Measurements from ENCODE around the gene MAN1C1.

The MAN1C1 gene

DNA sequence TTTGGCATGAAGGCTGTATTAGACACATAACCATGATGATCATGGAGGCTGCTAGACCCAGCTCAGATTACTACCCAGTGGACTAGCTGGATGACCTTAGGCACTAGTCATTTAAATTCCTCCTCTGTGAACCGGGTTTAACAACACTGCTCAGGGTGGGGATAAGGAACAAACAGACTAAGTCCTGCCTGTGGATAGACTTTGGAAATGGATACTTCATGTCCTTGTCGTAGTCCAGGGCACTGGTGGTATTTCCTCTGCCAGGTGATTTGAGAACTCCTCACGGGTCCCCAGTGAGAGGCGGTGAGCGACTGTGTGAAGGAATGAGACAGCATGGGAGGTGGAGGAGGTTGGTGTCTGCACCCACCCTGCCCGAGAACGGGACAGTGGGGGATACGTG lies 110.5 kb downstream of the MAN1C1 start:
- ChIA-PET POLR2A (ENCODE audit: low non-redundant PET) (no interaction called here), CTCF (no interaction called here)
- DNase-seq (ENCODE audit: low spot score): no peak
- TF ChIP-seq CTCF (conservative IDR thresholded peaks at IDR 0.05; ENCODE audit: low read depth): no peak
- H3K27ac ChIP-seq: no peak overlapping the region

DNA sequence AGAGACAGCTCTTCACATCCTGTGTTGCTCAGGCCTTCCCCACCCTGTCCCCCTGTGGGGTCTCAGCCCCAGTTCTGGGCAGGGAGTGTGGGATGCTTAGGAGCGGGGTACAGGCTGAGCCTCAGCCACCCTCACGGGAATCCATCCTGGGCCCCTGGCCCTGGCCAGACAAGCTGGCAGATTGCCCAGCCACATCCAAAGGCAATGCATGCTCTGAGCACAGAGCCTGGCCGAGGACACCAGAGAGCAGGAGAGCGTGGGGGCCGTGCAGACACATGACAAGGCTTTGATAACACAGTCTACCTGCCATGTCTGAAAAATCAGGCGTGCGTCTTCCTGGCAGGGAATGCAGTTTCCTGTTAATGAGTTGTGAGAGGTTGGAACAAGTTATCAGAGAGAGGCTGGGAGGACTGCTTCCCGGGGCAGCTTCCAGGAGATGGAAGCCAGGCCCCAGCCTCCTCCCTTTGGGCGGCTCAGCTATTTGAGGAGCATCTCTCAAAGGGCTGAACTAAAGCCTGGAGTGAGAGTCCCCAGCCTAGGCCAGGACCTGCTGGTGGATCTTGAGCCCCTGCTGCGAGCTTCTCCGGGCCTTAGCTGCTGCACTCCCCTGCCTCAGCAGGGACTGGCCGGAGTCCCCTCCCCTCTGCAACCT lies 111.2 kb downstream of the MAN1C1 start:
- ChIA-PET POLR2A (ENCODE audit: low non-redundant PET) (no interaction called here), CTCF (no interaction called here)
- no peak overlapping the region for H3K27ac ChIP-seq
- no peak for DNase-seq (ENCODE audit: low spot score)
- no peak for TF ChIP-seq CTCF (conservative IDR thresholded peaks at IDR 0.05; ENCODE audit: low read depth)

- H3K27ac ChIP-seq: no peak overlapping the region
- ChIA-PET CTCF (no interaction called here), POLR2A (ENCODE audit: low non-redundant PET) (no interaction called here)
- no peak for DNase-seq (ENCODE audit: low spot score)
- TF ChIP-seq CTCF (conservative IDR thresholded peaks at IDR 0.05; ENCODE audit: low read depth): no peak
Measured at GRCh38 chr1:25728301-25728935, 111.8 kb downstream of the MAN1C1 start.

DNA sequence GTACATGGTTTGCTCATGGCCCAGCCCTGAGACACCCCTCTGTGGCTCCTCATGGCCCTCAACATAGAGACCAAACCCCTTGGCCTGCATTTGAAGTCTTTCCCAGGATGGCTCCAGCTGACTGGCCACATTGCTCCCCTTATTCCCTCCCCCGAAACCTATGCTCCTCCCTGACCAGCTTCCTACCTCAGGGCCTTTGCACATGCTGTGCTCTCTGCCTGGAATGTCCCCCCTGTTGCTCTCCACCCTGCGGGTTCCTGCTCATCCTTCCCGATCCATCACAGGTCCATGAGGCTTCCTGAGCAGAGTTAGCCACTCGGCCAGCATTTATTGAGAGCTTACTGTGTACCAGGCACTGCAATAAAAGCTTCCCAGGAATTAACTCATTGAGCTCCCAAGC lies 112.5 kb downstream of the MAN1C1 start:
- H3K27ac ChIP-seq: no peak overlapping the region
- DNase-seq (ENCODE audit: low spot score): no peak
- TF ChIP-seq CTCF (conservative IDR thresholded peaks at IDR 0.05; ENCODE audit: low read depth): no peak
- ChIA-PET CTCF (no interaction called here), POLR2A (ENCODE audit: low non-redundant PET) (no interaction called here)

DNA sequence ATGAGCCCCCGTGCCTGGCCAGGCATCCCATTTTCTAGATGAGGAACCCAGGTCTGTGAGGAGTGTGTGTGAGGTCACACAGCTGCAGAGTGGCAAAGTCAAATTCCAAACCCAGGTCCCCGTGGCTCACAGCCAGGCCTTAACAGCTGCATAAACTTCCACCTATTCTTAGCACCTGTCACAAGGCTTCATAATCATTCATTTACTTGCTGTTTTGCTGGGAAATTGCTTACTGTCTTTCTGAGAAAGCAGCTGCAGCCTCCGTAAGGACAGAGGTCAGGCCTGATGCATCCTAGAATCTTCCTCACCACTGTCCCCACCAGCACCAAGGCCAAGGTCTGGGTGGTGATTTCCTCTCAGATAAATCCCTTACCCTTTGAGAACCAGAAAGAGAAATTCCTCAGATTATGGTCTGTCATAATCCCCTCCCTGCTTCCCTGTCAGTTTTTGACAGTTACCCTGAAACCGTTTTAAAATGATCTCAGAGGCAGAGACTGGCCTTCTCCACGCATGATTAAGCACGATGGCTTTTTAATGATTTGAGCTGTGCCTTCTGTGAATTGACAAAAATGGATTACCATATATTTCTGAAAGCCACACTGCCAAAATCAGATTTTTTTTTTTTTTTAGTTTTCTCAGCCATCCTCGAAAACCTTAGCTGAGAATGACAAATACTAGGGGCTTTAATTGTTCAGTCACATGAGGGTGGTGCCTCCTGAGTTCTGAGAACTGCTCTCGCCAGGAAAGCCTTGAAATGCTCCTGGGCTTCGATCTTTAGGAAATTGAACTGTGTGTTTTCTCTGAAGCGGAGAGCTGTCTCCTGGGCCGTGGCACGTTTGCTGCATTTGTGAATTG lies 113.4 kb downstream of the MAN1C1 start:
- DNase-seq (ENCODE audit: low spot score): no peak
- no peak for TF ChIP-seq CTCF (conservative IDR thresholded peaks at IDR 0.05; ENCODE audit: low read depth)
- CTCF ChIA-PET: no interaction called here
- POLR2A ChIA-PET (ENCODE audit: low non-redundant PET): no interaction called here
- H3K27ac ChIP-seq: no peak overlapping the region

- H3K27ac ChIP-seq: no peak overlapping the region
- no peak for DNase-seq (ENCODE audit: low spot score)
- ChIA-PET POLR2A (ENCODE audit: low non-redundant PET) (no interaction called here), CTCF (no interaction called here)
- no peak for TF ChIP-seq CTCF (conservative IDR thresholded peaks at IDR 0.05; ENCODE audit: low read depth)
Measured at GRCh38 chr1:25731148-25731547, 114.6 kb downstream of the MAN1C1 start.

Measured in RWPE1 (cell line).